HepG2 (cell line): Measurements from ENCODE around the gene PGPEP1. TPM values are rescaled to one million over a fixed set of nuclear protein-coding genes. Genes with fewer than 3 reads are reported as not detected.

Source experiments
- ZBTB40 ChIP-seq, 2 experiments: fragments of 450-650 bp in 1 of 2; sonication (generic) in 1 of 2; formaldehyde crosslinking in 1 of 2; IDR thresholded peaks; 2 replicates each; pipeline versions ENCODE4 v1.6.1 to v1.8.0; 2016 to 2022; ENCODE audit warnings: antibody characterized with exemption in 1 of 2, mild to moderate bottlenecking in 1 of 2, missing genetic modification reagents in 1 of 2
- ZNF18 ChIP-seq: sonication (generic); formaldehyde crosslinking; IDR thresholded peaks from 2 replicates; pipeline ENCODE4 v1.8.0; 2022; ENCODE audit warnings: mild to moderate bottlenecking, missing genetic modification reagents; ENCODE audit not compliant: insufficient replicate concordance
- ZNF567 ChIP-seq: sonication (generic); formaldehyde crosslinking; IDR thresholded peaks from 2 replicates; pipeline ENCODE4 v1.8.1; 2023; ENCODE audit warnings: mild to moderate bottlenecking, missing genetic modification reagents, borderline replicate concordance
- polyA plus RNA-seq, 8 experiments: library from polyadenylated mRNA; depleted of rRNA in 3 of 8; stranded (reverse) in 7 of 8; unstranded in 1 of 8; fragments of >200 nt; fragmentation: Illumina TruSeq in 4 of 8; extraction: Trizol in 4 of 8; gene quantifications; 2 replicates each; pipeline versions ENCODE4 v1.2.1 to v1.2.3, GENCODE V29; 2011 to 2016; ENCODE audit warnings: low read depth in 4 of 8, missing spikeins in 1 of 8, mixed read lengths in 1 of 8; ENCODE audit not compliant: insufficient read depth in 1 of 8
- total RNA-seq, 5 experiments: library from RNA; depleted of rRNA; stranded (reverse); fragments of >200 nt; fragmentation: Illumina TruSeq; extraction: Trizol; gene quantifications; 2 replicates each; pipeline ENCODE4 v1.2.3, GENCODE V29; 2016; ENCODE audit warnings: low read depth in 1 of 5

PGPEP1 gene
- total and polyA plus RNA-seq, 2 of the 13 experiments (the other 11 are each of a cell fraction or from before 2014, with no cell fraction given): 53.1 to 56.6 TPM

DNA sequence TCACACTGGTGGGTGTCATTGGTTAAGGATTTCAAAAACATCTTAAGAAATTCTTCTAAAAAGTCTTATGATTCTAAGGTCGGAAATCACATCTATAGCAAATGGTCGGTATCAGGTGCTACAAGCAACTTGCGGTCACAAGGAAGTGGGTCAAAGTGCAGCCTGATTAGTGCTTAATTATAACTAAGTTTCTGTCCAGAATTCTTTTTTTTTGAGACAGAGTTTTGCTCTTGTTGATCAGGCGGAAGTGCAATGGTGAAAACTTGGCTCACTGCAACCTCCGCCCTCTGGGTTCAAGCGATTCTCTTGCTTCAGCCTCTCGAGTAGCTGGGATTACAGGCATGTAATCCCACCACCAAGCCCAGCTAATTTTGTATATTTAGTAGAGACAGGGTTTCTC lies 44.4 kb downstream of the PGPEP1 start (continued):
- TF ChIP-seq ZNF18 (CRISPR knock-in tag) (no peak), ZNF567 (CRISPR knock-in tag) (no peak), ZBTB40 (IDR thresholded peaks at IDR 0.05) (no peak), ZBTB40 (CRISPR knock-in tag; IDR thresholded peaks at IDR 0.05) (no peak)
